ENCODE results near the gene RYR1.

Gene RYR1

DNA sequence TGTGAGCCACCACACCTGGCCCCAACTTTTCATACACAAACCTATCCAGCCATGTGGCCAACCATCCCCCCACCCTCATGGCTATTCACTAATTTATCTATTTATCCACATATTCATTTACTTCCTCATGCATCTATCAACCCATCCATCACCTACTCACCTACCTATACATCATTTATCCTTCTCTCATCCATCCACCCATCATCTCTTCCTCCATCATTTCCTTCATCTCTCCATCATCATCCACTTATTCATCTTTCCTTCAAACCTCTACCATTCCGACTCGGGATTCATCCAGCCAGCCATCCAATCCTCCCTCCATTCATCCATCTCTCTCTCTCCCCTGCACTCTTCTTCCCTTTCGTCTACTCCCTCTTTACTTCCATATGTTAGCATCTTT, 54.6 kb downstream of the RYR1 start:
- no peaks in the 10 kb centered on the region for H4K20me1 ChIP-seq (ENCODE audit: insufficient read depth, low read length)
- no peaks in the 10 kb centered on the region for H3K36me3 ChIP-seq (replicated peaks; ENCODE audit: insufficient read depth, low read length)

DNA sequence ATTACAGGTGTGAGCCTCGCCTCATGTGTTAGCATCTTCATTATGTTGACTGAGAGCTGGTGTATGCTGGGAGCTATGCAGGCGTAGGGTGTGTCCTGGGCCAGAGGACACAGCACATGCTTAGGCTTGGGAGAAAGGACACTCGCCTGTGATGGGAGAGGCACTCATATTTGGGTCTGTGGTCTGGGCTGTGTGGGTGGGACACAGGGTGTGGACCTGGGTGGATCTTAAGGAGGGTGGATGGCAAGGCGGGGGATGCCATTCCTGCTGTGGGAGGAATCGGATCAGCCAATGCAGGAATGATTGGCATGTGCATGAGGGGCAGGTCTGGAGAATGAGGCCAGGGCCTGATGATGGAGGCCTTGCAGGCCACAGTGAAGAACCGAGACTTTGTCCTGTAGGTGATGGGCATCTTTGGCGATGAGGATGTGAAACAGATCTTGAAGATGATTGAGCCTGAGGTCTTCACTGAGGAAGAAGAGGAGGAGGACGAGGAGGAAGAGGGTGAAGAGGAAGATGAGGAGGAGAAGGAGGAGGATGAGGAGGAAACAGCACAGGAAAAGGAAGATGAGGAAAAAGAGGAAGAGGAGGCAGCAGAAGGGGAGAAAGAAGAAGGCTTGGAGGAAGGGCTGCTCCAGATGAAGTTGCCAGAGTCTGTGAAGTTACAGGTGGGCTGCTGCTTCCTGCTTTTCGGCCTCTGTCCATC, 55.4 kb downstream of the RYR1 start:
- no peaks in the 10 kb centered on the region for H4K20me1 ChIP-seq (ENCODE audit: insufficient read depth, low read length)
- no peaks in the 10 kb centered on the region for H3K9me2 ChIP-seq (replicated peaks; ENCODE audit: insufficient read depth, low read length)
- H3K27ac ChIP-seq (ENCODE audit: low read length), result no peak overlapping the region
- H3K4me3 ChIP-seq (ENCODE audit: low read length), result no peak overlapping the region
- H3K9me3 ChIP-seq (replicated peaks; ENCODE audit: insufficient read depth, low read length), result no peaks in the 10 kb centered on the region
- H3K4me2 ChIP-seq (ENCODE audit: low read depth, low read length), result no peak overlapping the region
- H3F3A ChIP-seq (ENCODE audit: insufficient read depth, low read length), result no peaks in the 10 kb centered on the region
- no peaks in the 10 kb centered on the region for H3K36me3 ChIP-seq (replicated peaks; ENCODE audit: insufficient read depth, low read length)
- peaks cover 80% of the 10 kb centered on the region for H3K27me3 ChIP-seq (replicated peaks; ENCODE audit: insufficient read depth, low read length)
- no peak overlapping the region for H2AFZ ChIP-seq (ENCODE audit: low read length)
- no peak for DNase-seq
- no peak for TF ChIP-seq CTCF (IDR thresholded peaks at IDR 0.05; ENCODE audit: low read length)
- no peak for TF ChIP-seq EZH2phosphoT487 (IDR thresholded peaks at IDR 0.05; ENCODE audit: low read length)
- TF ChIP-seq EZH2 (optimal IDR thresholded peaks at IDR 0.05; ENCODE audit: low read depth, low read length), result no peak
- no peak overlapping the region for H3K9ac ChIP-seq (ENCODE audit: low read length)
- no peaks in the 10 kb centered on the region for H3K79me2 ChIP-seq (ENCODE audit: low read length)
- no peaks in the 10 kb centered on the region for H3K4me1 ChIP-seq (ENCODE audit: low read length)

More for the DNA sequence above, 54.6 kb downstream of the RYR1 start:
- Histone ChIP-seq H3K4me2 (ENCODE audit: low read depth, low read length) (no peak overlapping the region), H3K9ac (ENCODE audit: low read length) (no peak overlapping the region), H3K27me3 (replicated peaks; ENCODE audit: insufficient read depth, low read length) (peaks cover 77% of the 10 kb centered on the region), H3K79me2 (ENCODE audit: low read length) (no peaks in the 10 kb centered on the region), H3F3A (ENCODE audit: insufficient read depth, low read length) (no peaks in the 10 kb centered on the region), H3K9me2 (replicated peaks; ENCODE audit: insufficient read depth, low read length) (no peaks in the 10 kb centered on the region), H3K4me3 (ENCODE audit: low read length) (no peak overlapping the region), H3K4me1 (ENCODE audit: low read length) (no peaks in the 10 kb centered on the region), H3K27ac (ENCODE audit: low read length) (no peak overlapping the region), H3K9me3 (replicated peaks; ENCODE audit: insufficient read depth, low read length) (no peaks in the 10 kb centered on the region), H2AFZ (ENCODE audit: low read length) (no peak overlapping the region)
- no peak for DNase-seq
- TF ChIP-seq EZH2phosphoT487 (IDR thresholded peaks at IDR 0.05; ENCODE audit: low read length), result no peak
- no peak for TF ChIP-seq EZH2 (optimal IDR thresholded peaks at IDR 0.05; ENCODE audit: low read depth, low read length)
- no peak for TF ChIP-seq CTCF (IDR thresholded peaks at IDR 0.05; ENCODE audit: low read length)

GRCh38 chr19:38490861-38491260, 57.4 kb downstream of the RYR1 start:
- TF ChIP-seq CTCF (IDR thresholded peaks at IDR 0.05; ENCODE audit: low read length), result no peak
- TF ChIP-seq EZH2phosphoT487 (IDR thresholded peaks at IDR 0.05; ENCODE audit: low read length), result no peak
- no peak for DNase-seq
- Histone ChIP-seq H3K36me3 (replicated peaks; ENCODE audit: insufficient read depth, low read length) (no peaks in the 10 kb centered on the region), H3F3A (ENCODE audit: insufficient read depth, low read length) (no peaks in the 10 kb centered on the region), H3K4me1 (ENCODE audit: low read length) (no peaks in the 10 kb centered on the region), H2AFZ (ENCODE audit: low read length) (no peak overlapping the region), H3K9ac (ENCODE audit: low read length) (no peak overlapping the region), H3K79me2 (ENCODE audit: low read length) (no peaks in the 10 kb centered on the region), H3K4me3 (ENCODE audit: low read length) (no peak overlapping the region), H4K20me1 (ENCODE audit: insufficient read depth, low read length) (no peaks in the 10 kb centered on the region), H3K4me2 (ENCODE audit: low read depth, low read length) (no peak overlapping the region), H3K27ac (ENCODE audit: low read length) (no peak overlapping the region), H3K9me2 (replicated peaks; ENCODE audit: insufficient read depth, low read length) (no peaks in the 10 kb centered on the region), H3K27me3 (replicated peaks; ENCODE audit: insufficient read depth, low read length) (peaks cover 84% of the 10 kb centered on the region), H3K9me3 (replicated peaks; ENCODE audit: insufficient read depth, low read length) (no peaks in the 10 kb centered on the region)

All from MM.1S (cell line).